ENCODE measurements around the gene SEC16B. TPM values are rescaled to one million over a fixed set of nuclear protein-coding genes. Genes with fewer than 3 reads are reported as not detected.

The SEC16B gene
- total and polyA plus RNA-seq, 9 of the 15 experiments (the other 6 are each of a cell fraction or from before 2014, with no cell fraction given), result not detected

DNA sequence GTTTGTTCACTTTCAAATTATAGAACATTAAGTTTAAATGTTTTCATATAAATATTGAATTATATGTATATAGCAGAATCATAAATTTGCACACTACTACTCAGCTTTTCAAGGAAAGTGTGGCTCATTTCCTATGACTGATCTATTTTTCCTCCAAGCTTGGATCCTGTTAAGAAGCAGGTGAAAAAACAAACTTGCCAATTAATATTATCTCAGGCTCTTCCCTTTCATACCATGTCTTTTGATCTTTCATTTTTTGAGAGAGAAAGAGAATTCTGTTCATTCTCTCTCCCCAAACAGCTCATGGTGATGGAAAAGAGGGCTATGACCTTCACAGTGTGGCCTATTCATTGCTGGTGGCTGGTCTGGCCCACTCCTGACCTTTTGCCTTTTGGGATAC lies 43.7 kb downstream of the SEC16B start (continued):
- no peak for TF ChIP-seq ERF (CRISPR knock-in tag; IDR thresholded peaks at IDR 0.05)

DNA sequence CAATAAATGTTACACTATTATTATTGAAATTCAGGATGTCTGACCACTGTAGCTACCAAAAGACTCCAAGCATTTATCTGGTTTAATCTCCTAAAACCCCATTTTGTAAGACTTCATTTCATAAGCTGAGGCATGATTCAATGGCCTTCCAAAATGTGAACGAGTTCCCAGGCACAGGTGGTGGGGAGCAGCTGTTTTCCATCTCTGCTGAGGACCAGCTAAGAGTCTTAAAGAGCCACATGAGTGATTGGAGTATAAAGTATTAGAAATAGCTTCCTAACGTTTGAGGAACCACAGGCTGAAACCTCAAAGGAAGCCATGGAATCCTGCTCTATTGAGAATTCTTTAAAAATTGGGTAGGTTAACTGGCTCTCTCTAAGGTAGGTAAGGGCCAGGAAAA lies 44.9 kb downstream of the SEC16B start:
- ATAC-seq (no peak), DNase-seq (ENCODE audit: extremely low read depth in 1 of 4, low spot score in 3 of 4) (no peak), FAIRE-seq (no peak)
- 0% methylated on average over 2 of the region's 2 CpGs for WGBS (ENCODE audit: insufficient coverage, low coverage, missing lambda C conversion rate)
- Histone ChIP-seq H3K79me2 (ENCODE audit: control insufficient read depth, insufficient read depth, low read length) (no peaks in the 10 kb centered on the region), H3K4me1 (replicated peaks in 1 of 2; ENCODE audit: control insufficient read depth in 2 of 2, insufficient read depth in 2 of 2, low read length in 2 of 2) (no peaks in the 10 kb centered on the region), H3K4me2 (ENCODE audit: insufficient read depth, low read length) (no peak overlapping the region), H4K20me1 (replicated peaks; ENCODE audit: control insufficient read depth, insufficient read depth, low read length) (no peaks in the 10 kb centered on the region), H3K36me3 (ENCODE audit: control insufficient read depth, insufficient read depth, low read length) (no peaks in the 10 kb centered on the region), H3K9me1 (ENCODE audit: control insufficient read depth, insufficient read depth, low read length) (no peaks in the 10 kb centered on the region), H3K4me3 (no peak overlapping the region), H3K27ac (ENCODE audit: extremely low read depth, low read depth, low read length) (no peak overlapping the region), H3K9me3 (replicated peaks; ENCODE audit: control insufficient read depth, insufficient read depth, low read depth, low read length) (no peaks in the 10 kb centered on the region), H3K9ac (ENCODE audit: insufficient read depth in 1 of 2, low read depth in 2 of 2, low read length in 2 of 2) (no peak overlapping the region), H2AFZ (ENCODE audit: low read depth, low read length) (no peak overlapping the region), H3K27me3 (ENCODE audit: control insufficient read depth in 2 of 2, insufficient read depth in 2 of 2, low read length in 2 of 2) (no peaks in the 10 kb centered on the region)
- in situ Hi-C loops (cut with MboI) (loop anchor here (25.0 kb wide), 1 partner anchor 1363 kb away; no protein-coding TSS in a partner anchor), intact Hi-C loops (cut with micrococcal nuclease) (no loop called here)
- ChIA-PET POLR2A (no interaction called here), CTCF (ENCODE audit: low intra/inter-chr PET ratio) (no interaction called here)
- TF ChIP-seq HEY1 (CRISPR knock-in tag; IDR thresholded peaks at IDR 0.05; ENCODE audit: borderline replicate concordance), result no peak
- no TSS peak for BruUV-seq (replicated peaks)

DNA sequence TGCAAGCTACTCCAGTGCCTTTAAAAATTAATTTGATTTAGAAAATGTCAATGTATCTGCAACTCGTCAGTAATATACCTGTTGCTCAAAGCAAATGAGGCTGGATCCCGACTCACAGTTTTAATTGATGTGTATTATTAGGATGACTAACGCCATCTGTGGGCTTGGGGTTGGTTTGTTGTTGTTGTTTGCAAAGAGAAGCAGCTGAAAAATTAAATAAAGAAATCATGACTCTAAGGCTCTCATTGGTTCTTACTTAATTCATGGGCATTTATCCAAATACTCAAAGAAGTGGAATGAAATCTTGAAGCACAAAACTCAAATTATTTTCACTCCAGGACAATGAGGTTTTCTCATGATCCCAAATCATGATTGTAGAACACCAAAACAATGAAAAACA lies 46.4 kb downstream of the SEC16B start:
- Histone ChIP-seq H4K20me1 (replicated peaks; ENCODE audit: control insufficient read depth, insufficient read depth, low read length) (no peaks in the 10 kb centered on the region), H3K36me3 (ENCODE audit: control insufficient read depth, insufficient read depth, low read length) (no peaks in the 10 kb centered on the region), H3K9me1 (ENCODE audit: control insufficient read depth, insufficient read depth, low read length) (no peaks in the 10 kb centered on the region), H3K4me2 (ENCODE audit: insufficient read depth, low read length) (no peak overlapping the region), H3K9me3 (replicated peaks; ENCODE audit: control insufficient read depth, insufficient read depth, low read depth, low read length) (no peaks in the 10 kb centered on the region), H3K27ac (ENCODE audit: extremely low read depth, low read depth, low read length) (no peak overlapping the region), H2AFZ (ENCODE audit: low read depth, low read length) (no peak overlapping the region), H3K4me3 (no peak overlapping the region), H3K4me1 (replicated peaks in 1 of 2; ENCODE audit: control insufficient read depth in 2 of 2, insufficient read depth in 2 of 2, low read length in 2 of 2) (no peaks in the 10 kb centered on the region), H3K79me2 (ENCODE audit: control insufficient read depth, insufficient read depth, low read length) (no peaks in the 10 kb centered on the region), H3K9ac (ENCODE audit: insufficient read depth in 1 of 2, low read depth in 2 of 2, low read length in 2 of 2) (no peak overlapping the region), H3K27me3 (ENCODE audit: control insufficient read depth in 2 of 2, insufficient read depth in 2 of 2, low read length in 2 of 2) (no peaks in the 10 kb centered on the region)
- WGBS (ENCODE audit: insufficient coverage, low coverage, missing lambda C conversion rate), result 2% methylated on average over 3 of the region's 3 CpGs
- ATAC-seq, result no peak
- FAIRE-seq, result no peak
- intact Hi-C loops (cut with micrococcal nuclease), result no loop called here
- no TSS peak for BruUV-seq (replicated peaks)
- in situ Hi-C loops (cut with MboI), result no loop called here
- POLR2A ChIA-PET, result no interaction called here
- CTCF ChIA-PET (ENCODE audit: low intra/inter-chr PET ratio), result no interaction called here
- DNase-seq (ENCODE audit: extremely low read depth in 1 of 4, low spot score in 3 of 4), result no peak
- no peak for TF ChIP-seq CREB1 (IDR thresholded peaks at IDR 0.05)
- TF ChIP-seq CREB1 (CRISPR knock-in tag; IDR thresholded peaks at IDR 0.05), result no peak
- TF ChIP-seq, protein P1, sequence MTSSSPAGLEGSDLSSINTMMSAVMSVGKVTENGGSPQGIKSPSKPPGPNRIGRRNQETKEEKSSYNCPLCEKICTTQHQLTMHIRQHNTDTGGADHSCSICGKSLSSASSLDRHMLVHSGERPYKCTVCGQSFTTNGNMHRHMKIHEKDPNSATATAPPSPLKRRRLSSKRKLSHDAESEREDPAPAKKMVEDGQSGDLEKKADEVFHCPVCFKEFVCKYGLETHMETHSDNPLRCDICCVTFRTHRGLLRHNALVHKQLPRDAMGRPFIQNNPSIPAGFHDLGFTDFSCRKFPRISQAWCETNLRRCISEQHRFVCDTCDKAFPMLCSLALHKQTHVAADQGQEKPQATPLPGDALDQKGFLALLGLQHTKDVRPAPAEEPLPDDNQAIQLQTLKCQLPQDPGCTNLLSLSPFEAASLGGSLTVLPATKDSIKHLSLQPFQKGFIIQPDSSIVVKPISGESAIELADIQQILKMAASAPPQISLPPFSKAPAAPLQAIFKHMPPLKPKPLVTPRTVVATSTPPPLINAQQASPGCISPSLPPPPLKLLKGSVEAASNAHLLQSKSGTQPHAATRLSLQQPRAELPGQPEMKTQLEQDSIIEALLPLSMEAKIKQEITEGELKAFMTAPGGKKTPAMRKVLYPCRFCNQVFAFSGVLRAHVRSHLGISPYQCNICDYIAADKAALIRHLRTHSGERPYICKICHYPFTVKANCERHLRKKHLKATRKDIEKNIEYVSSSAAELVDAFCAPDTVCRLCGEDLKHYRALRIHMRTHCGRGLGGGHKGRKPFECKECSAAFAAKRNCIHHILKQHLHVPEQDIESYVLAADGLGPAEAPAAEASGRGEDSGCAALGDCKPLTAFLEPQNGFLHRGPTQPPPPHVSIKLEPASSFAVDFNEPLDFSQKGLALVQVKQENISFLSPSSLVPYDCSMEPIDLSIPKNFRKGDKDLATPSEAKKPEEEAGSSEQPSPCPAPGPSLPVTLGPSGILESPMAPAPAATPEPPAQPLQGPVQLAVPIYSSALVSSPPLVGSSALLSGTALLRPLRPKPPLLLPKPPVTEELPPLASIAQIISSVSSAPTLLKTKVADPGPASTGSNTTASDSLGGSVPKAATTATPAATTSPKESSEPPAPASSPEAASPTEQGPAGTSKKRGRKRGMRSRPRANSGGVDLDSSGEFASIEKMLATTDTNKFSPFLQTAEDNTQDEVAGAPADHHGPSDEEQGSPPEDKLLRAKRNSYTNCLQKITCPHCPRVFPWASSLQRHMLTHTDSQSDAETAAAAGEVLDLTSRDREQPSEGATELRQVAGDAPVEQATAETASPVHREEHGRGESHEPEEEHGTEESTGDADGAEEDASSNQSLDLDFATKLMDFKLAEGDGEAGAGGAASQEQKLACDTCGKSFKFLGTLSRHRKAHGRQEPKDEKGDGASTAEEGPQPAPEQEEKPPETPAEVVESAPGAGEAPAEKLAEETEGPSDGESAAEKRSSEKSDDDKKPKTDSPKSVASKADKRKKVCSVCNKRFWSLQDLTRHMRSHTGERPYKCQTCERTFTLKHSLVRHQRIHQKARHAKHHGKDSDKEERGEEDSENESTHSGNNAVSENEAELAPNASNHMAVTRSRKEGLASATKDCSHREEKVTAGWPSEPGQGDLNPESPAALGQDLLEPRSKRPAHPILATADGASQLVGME (CRISPR knock-in tag; IDR thresholded peaks at IDR 0.05), result no peak
- TF ChIP-seq, protein P2, sequence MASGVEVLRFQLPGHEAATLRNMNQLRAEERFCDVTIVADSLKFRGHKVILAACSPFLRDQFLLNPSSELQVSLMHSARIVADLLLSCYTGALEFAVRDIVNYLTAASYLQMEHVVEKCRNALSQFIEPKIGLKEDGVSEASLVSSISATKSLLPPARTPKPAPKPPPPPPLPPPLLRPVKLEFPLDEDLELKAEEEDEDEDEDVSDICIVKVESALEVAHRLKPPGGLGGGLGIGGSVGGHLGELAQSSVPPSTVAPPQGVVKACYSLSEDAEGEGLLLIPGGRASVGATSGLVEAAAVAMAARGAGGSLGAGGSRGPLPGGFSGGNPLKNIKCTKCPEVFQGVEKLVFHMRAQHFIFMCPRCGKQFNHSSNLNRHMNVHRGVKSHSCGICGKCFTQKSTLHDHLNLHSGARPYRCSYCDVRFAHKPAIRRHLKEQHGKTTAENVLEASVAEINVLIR (CRISPR knock-in tag; IDR thresholded peaks at IDR 0.05), result no peak
- TF ChIP-seq NCOA1 (IDR thresholded peaks at IDR 0.05; ENCODE audit: low read depth), result no peak
- TF ChIP-seq EWSR1 (IDR thresholded peaks at IDR 0.05; ENCODE audit: borderline replicate concordance, low read depth, partially characterized antibody), result no peak
- no peak for TF ChIP-seq ZSCAN29 (IDR thresholded peaks at IDR 0.05)

Data from K562 (cell line).